H1 (cell line): ENCODE measurements around the gene CRISPLD2. TPM values are rescaled to one million over a fixed set of nuclear protein-coding genes. Genes with fewer than 3 reads are reported as not detected.

ENCODE experiments used
- CTCF ChIA-PET: fragments of 300-600 bp; sonication (Branson Sonifier 250); formaldehyde crosslinking; loops from one replicate; lab custom pipeline; 2021; ENCODE audit not compliant: partially characterized antibody; lab: Charles Lee
- POLR2A ChIA-PET: fragments of 300-600 bp; sonication (Branson Sonifier 250); formaldehyde crosslinking; loops from one replicate; lab custom pipeline; 2021; ENCODE audit warnings: inconsistent platforms; ENCODE audit not compliant: partially characterized antibody; lab: Charles Lee
- DNase-seq, 2 experiments: peaks; one replicate each; pipeline versions ENCODE4 v3.0.0 to v3.0.0-alpha.2; 2010 to 2022; ENCODE audit warnings: low spot score in 2 of 2, low read depth in 1 of 2, mixed read lengths in 1 of 2
- FAIRE-seq: peaks from 2 replicates; lab custom pipeline; 2011; peaks lifted over from hg19 to GRCh38; lab: Jason Lieb, UNC
- H2AFZ ChIP-seq: 2 replicates; pipeline ENCODE4 v1.8.1; 2012; ENCODE audit warnings: low read length, inconsistent platforms
- H2AK5ac ChIP-seq: 2 replicates; pipeline ENCODE4 v1.6.1; 2013; ENCODE audit warnings: low read depth, low read length
- H2BK120ac ChIP-seq: replicated peaks from 2 replicates; pipeline ENCODE3; 2013; ENCODE audit warnings: low read depth, low read length, inconsistent platforms
- H2BK12ac ChIP-seq: 2 replicates; pipeline ENCODE4 v1.6.1; 2013; ENCODE audit warnings: low read depth, low read length
- H2BK15ac ChIP-seq: 2 replicates; pipeline ENCODE4 v1.6.1; 2013; ENCODE audit warnings: low read length
- H2BK20ac ChIP-seq: 2 replicates; pipeline ENCODE4 v1.6.1; 2013; ENCODE audit warnings: low read length
- H2BK5ac ChIP-seq: 2 replicates; pipeline ENCODE4 v1.6.1; 2013; ENCODE audit warnings: low read depth, low read length
- H3K14ac ChIP-seq: 2 replicates; pipeline ENCODE4 v1.6.1; 2013; ENCODE audit warnings: inconsistent platforms; ENCODE audit not compliant: insufficient read length
- H3K18ac ChIP-seq: 2 replicates; pipeline ENCODE4 v1.6.1; 2013; ENCODE audit warnings: low read length; ENCODE audit errors: extremely low read depth
- H3K23ac ChIP-seq: 2 replicates; pipeline ENCODE4 v1.6.1; 2013; ENCODE audit warnings: inconsistent platforms; ENCODE audit not compliant: insufficient read length
- H3K23me2 ChIP-seq: 2 replicates; pipeline ENCODE4 v1.6.1; 2013; ENCODE audit warnings: low read depth, low read length
- H3K27ac ChIP-seq: 2 replicates; pipeline ENCODE4 v1.6.1; 2011; ENCODE audit warnings: low read depth, low read length, inconsistent platforms
- H3K27me3 ChIP-seq, 4 experiments: replicated peaks in 1 of 4; 1 replicate in 1 of 4; 2 replicates in 3 of 4; pipeline versions ENCODE4 v1.6.1 to v1.8.1; 2011 to 2013; ENCODE audit warnings: low read length in 3 of 4, mild to moderate bottlenecking in 3 of 4, inconsistent platforms in 2 of 4, mixed read lengths in 2 of 4, moderate library complexity in 1 of 4; ENCODE audit not compliant: control insufficient read depth in 3 of 4, insufficient read depth in 3 of 4; ENCODE audit errors: extremely low read depth in 1 of 4
- H3K36me3 ChIP-seq, 4 experiments: 2 replicates each; pipeline versions ENCODE4 v1.6.1 to v1.8.1; 2011 to 2013; ENCODE audit warnings: mild to moderate bottlenecking in 4 of 4, low read length in 3 of 4, moderate library complexity in 2 of 4, control low read depth in 1 of 4, inconsistent platforms in 1 of 4; ENCODE audit not compliant: insufficient read depth in 4 of 4, control insufficient read depth in 2 of 4
- H3K4ac ChIP-seq: replicated peaks from 2 replicates; pipeline ENCODE3; 2013; ENCODE audit warnings: low read length, low read depth, mixed read lengths, inconsistent platforms; ENCODE audit not compliant: insufficient read length
- H3K4me1 ChIP-seq, 4 experiments: replicated peaks in 1 of 4; 1 replicate in 1 of 4; 2 replicates in 3 of 4; pipeline versions ENCODE4 v1.6.1 to v1.8.1; 2011 to 2013; ENCODE audit warnings: low read length in 3 of 4, inconsistent platforms in 2 of 4, mixed read lengths in 1 of 4; ENCODE audit not compliant: insufficient read depth in 4 of 4, control insufficient read depth in 3 of 4
- H3K4me2 ChIP-seq, 2 experiments: 2 replicates each; pipeline versions ENCODE4 v1.6.1 to v1.8.1; 2011 to 2013; ENCODE audit warnings: low read depth in 2 of 2, low read length in 2 of 2, control low read depth in 1 of 2, inconsistent platforms in 1 of 2, mild to moderate bottlenecking in 1 of 2; ENCODE audit not compliant: insufficient read depth in 1 of 2
- H3K4me3 ChIP-seq, 4 experiments: fragments of 200-600, 300-600 bp in 1 of 4; sonication (generic), shearing (Covaris generic), sonication (Bioruptor Twin) in 1 of 4; 2 replicates each; pipeline versions ENCODE4 v1.5.1 to v1.8.1; 2011 to 2016; ENCODE audit warnings: low read length in 4 of 4, low read depth in 3 of 4, control low read depth in 2 of 4, inconsistent platforms in 2 of 4, mild to moderate bottlenecking in 2 of 4, mixed read lengths in 1 of 4, moderate library complexity in 1 of 4; ENCODE audit not compliant: insufficient read depth in 2 of 4; ENCODE audit errors: extremely low read depth in 1 of 4
- H3K56ac ChIP-seq: replicated peaks from 2 replicates; pipeline ENCODE3; 2013; ENCODE audit warnings: low read depth, mild to moderate bottlenecking, mixed read lengths, low read length, inconsistent platforms; ENCODE audit not compliant: insufficient read length
- H3K79me1 ChIP-seq: 2 replicates; pipeline ENCODE4 v1.6.1; 2013; ENCODE audit warnings: low read depth, low read length, control low read depth
- H3K79me2 ChIP-seq, 2 experiments: 2 replicates each; pipeline versions ENCODE4 v1.6.1 to v1.8.1; 2012 to 2013; ENCODE audit warnings: low read length in 2 of 2, mild to moderate bottlenecking in 2 of 2, inconsistent platforms in 1 of 2; ENCODE audit not compliant: insufficient read depth in 2 of 2, control insufficient read depth in 1 of 2
- H3K9ac ChIP-seq, 4 experiments: replicated peaks in 1 of 4; 1 replicate in 1 of 4; 2 replicates in 3 of 4; pipeline versions ENCODE4 v1.6.1 to v1.8.1; 2011 to 2013; ENCODE audit warnings: low read depth in 3 of 4, low read length in 3 of 4, control low read depth in 2 of 4, mild to moderate bottlenecking in 2 of 4, moderate library complexity in 2 of 4, inconsistent platforms in 1 of 4; ENCODE audit errors: extremely low read depth in 1 of 4
- H3K9me3 ChIP-seq, 2 experiments: 2 replicates each; pipeline versions ENCODE4 v1.6.1 to v1.8.1; 2012 to 2013; ENCODE audit warnings: mild to moderate bottlenecking in 2 of 2, moderate library complexity in 2 of 2, control low read depth in 1 of 2, inconsistent platforms in 1 of 2, low read depth in 1 of 2, low read length in 1 of 2, mixed read lengths in 1 of 2; ENCODE audit not compliant: insufficient read depth in 2 of 2
- H4K20me1 ChIP-seq, 2 experiments: replicated peaks in 1 of 2; 2 replicates each; pipeline versions ENCODE3 to v1.8.1; 2011 to 2013; ENCODE audit warnings: inconsistent platforms in 2 of 2, low read length in 2 of 2, mild to moderate bottlenecking in 1 of 2; ENCODE audit not compliant: insufficient read depth in 2 of 2, control insufficient read depth in 1 of 2
- H4K5ac ChIP-seq: 2 replicates; pipeline ENCODE4 v1.6.1; 2013; ENCODE audit warnings: low read length, low read depth, mixed read lengths, inconsistent platforms; ENCODE audit not compliant: insufficient read length
- H4K8ac ChIP-seq: 2 replicates; pipeline ENCODE4 v1.8.0; 2013; ENCODE audit warnings: mild to moderate bottlenecking, moderate library complexity, low read length, inconsistent platforms; ENCODE audit not compliant: insufficient read depth; ENCODE audit errors: extremely low read depth
- H4K91ac ChIP-seq: replicated peaks from 2 replicates; pipeline ENCODE3; 2013; ENCODE audit warnings: low read length, mixed read lengths, inconsistent platforms; ENCODE audit not compliant: insufficient read length
- CHD1 ChIP-seq: IDR thresholded peaks from 2 replicates; pipeline ENCODE4 v1.6.1; 2012; ENCODE audit warnings: low read depth, low read length, improper control_type of control experiment
- CTCF ChIP-seq, 3 experiments: IDR thresholded peaks; 1 replicate in 2 of 3; 2 replicates in 1 of 3; pipeline versions ENCODE4 v1.5.1 to v1.6.1; 2011; ENCODE audit warnings: low read length in 3 of 3, mild to moderate bottlenecking in 3 of 3, inconsistent platforms in 2 of 3, low read depth in 1 of 3, moderate library complexity in 1 of 3; ENCODE audit not compliant: insufficient read depth in 1 of 3; ENCODE audit errors: control extremely low read depth in 1 of 3
- EGR1 ChIP-seq: IDR thresholded peaks from 2 replicates; pipeline ENCODE4 v1.6.1; 2011; ENCODE audit warnings: low read depth, low read length, borderline replicate concordance
- JUND ChIP-seq: IDR thresholded peaks from 2 replicates; pipeline ENCODE4 v1.6.1; 2011; ENCODE audit warnings: mild to moderate bottlenecking, improper control_type of control experiment, low read length
- KDM4A ChIP-seq: IDR thresholded peaks from one replicate; pipeline ENCODE4 v1.7.1; 2012; ENCODE audit warnings: low read depth, mild to moderate bottlenecking, moderate library complexity, low read length, inconsistent platforms; ENCODE audit not compliant: severe bottlenecking
- MAFK ChIP-seq: IDR thresholded peaks from 2 replicates; pipeline ENCODE4 v1.6.1; 2012; ENCODE audit warnings: low read depth, mild to moderate bottlenecking, improper control_type of control experiment, low read length
- MAX ChIP-seq: IDR thresholded peaks from 2 replicates; pipeline ENCODE4 v1.6.1; 2012; ENCODE audit warnings: inconsistent platforms
- PHF8 ChIP-seq: fragments of 200-600 bp; sonication (generic); conservative IDR thresholded peaks from 2 replicates; pipeline ENCODE4 v1.7.1; 2012; ENCODE audit warnings: low read depth, mild to moderate bottlenecking, inconsistent platforms, low read length, moderate library complexity
- SIRT6 ChIP-seq: IDR thresholded peaks from one replicate; pipeline ENCODE4 v1.7.1; 2012; ENCODE audit warnings: low read length, inconsistent platforms
- SP1 ChIP-seq: IDR thresholded peaks from 2 replicates; pipeline ENCODE4 v1.6.1; 2011; ENCODE audit warnings: low read depth, low read length
- SUZ12 ChIP-seq: fragments of 200-600 bp; sonication (generic); IDR thresholded peaks from 2 replicates; pipeline ENCODE4 v1.6.1; 2012; ENCODE audit warnings: mild to moderate bottlenecking, inconsistent platforms, low read length, moderate library complexity, mixed read lengths
- YY1 ChIP-seq: IDR thresholded peaks from 2 replicates; pipeline ENCODE4 v1.6.1; 2011; ENCODE audit warnings: low read depth, mild to moderate bottlenecking, low read length
- WGBS, 2 experiments: shearing (Covaris generic) in 1 of 2; methylation state at CpG; one replicate each; pipeline versions ENCODE4 v1.1.6 to v1.1.7; 2013 to 2015; ENCODE audit warnings: low lambda C conversion rate in 2 of 2, mixed read lengths in 2 of 2, inconsistent platforms in 1 of 2, low coverage in 1 of 2, missing lambda C conversion rate in 1 of 2; ENCODE audit not compliant: insufficient replicate concordance in 2 of 2, insufficient coverage in 1 of 2, insufficient read length in 1 of 2; ENCODE audit errors: extremely low coverage in 1 of 2, missing lambda C conversion rate in 1 of 2; 5-methylcytosine and 5-hydroxymethylcytosine counted together
- polyA plus RNA-seq, 7 experiments: library from polyadenylated mRNA; depleted of rRNA in 3 of 7; stranded (reverse) in 5 of 7; unstranded in 2 of 7; fragments of >200 nt in 5 of 7; fragments of 200-250 nt in 2 of 7; gene quantifications; 1 replicate in 5 of 7; 2 replicates in 1 of 7; 4 replicates in 1 of 7; pipeline versions ENCODE4 v1.2.1 to v1.2.3, GENCODE V29; 2011 to 2013; ENCODE audit warnings: missing spikeins in 2 of 7, mixed read lengths in 2 of 7
- total RNA-seq: library from RNA; stranded (reverse); fragmentation: NEBNext Ultra II Directional; extraction: Animal tissue kit (Norgen Biotek cat#: 25700); gene quantifications from 2 replicates; pipeline ENCODE4 v1.2.1, GENCODE V29; 2021

Gene CRISPLD2
- total and polyA plus RNA-seq, 2 of the 8 experiments (the other 6 are each of a cell fraction or from before 2014, with no cell fraction given), result 2.7 to 5.1 TPM

- ChIA-PET CTCF (interaction anchor here (1.0 to 1.3 kb wide), 2 partner anchors 9 to 58 kb away, joined by 3 to 5 read pairs; no protein-coding TSS in a partner anchor), POLR2A (no interaction called here)
- no peaks in the 10 kb centered on the region for H3K27me3 ChIP-seq
- no peak overlapping the region for H3K27ac ChIP-seq
- no peak overlapping the region for H3K23ac ChIP-seq
- no peaks in the 10 kb centered on the region for H3K23me2 ChIP-seq
- no peak overlapping the region for H3K18ac ChIP-seq
- H3K14ac ChIP-seq, result no peak overlapping the region
- H3K56ac ChIP-seq, result no peak overlapping the region
- peak overlapping the region; percentile 53; the same call in 1 of the 2 replicates for H4K8ac ChIP-seq
- no peak overlapping the region for H2BK20ac ChIP-seq
- H3K4me3 ChIP-seq, result no peak overlapping the region
- H2BK120ac ChIP-seq, result no peak overlapping the region
- H3K4ac ChIP-seq, result no peak overlapping the region
- H3K4me1 ChIP-seq, result peaks cover 0 to 8% (median 0%) of the 10 kb centered on the region in 4 experiments; a peak in 1 of 7 replicates
- H3K9ac ChIP-seq, result no peak overlapping the region
- H4K20me1 ChIP-seq, result no peaks in the 10 kb centered on the region
- no peak overlapping the region for H4K5ac ChIP-seq
- WGBS, 2 experiments, result 93% methylated on average over 9 of the region's 9 CpGs; no CpG with 5 or more reads in 1 of the 2 experiments
- H3K9me3 ChIP-seq, result no peaks in the 10 kb centered on the region
- H3K79me1 ChIP-seq, result no peaks in the 10 kb centered on the region
- DNase-seq (no peak), FAIRE-seq (no peak)
- H2BK15ac ChIP-seq, result no peak overlapping the region; the same call in 1 of the 2 replicates
- no peak overlapping the region for H3K4me2 ChIP-seq
- no peak overlapping the region for H4K91ac ChIP-seq
- no peaks in the 10 kb centered on the region for H3K36me3 ChIP-seq
- no peaks in the 10 kb centered on the region for H3K79me2 ChIP-seq
- H2BK12ac ChIP-seq, result 0 out of 2 replicates have a peak overlapping the region, but pooled peaks have one; percentile 7
- H2BK5ac ChIP-seq, result no peak overlapping the region
- H2AFZ ChIP-seq, result no peak overlapping the region
- no peak overlapping the region for H2AK5ac ChIP-seq
- no peak for TF ChIP-seq EGR1
- no peak for TF ChIP-seq MAX
- TF ChIP-seq CHD1, result no peak
- no peak for TF ChIP-seq PHF8
- TF ChIP-seq SIRT6, result no peak
- TF ChIP-seq MAFK, result no peak
- no peak for TF ChIP-seq JUND
- no peak for TF ChIP-seq CTCF (IDR thresholded peaks at IDR 0.05; ENCODE audit: control extremely low read depth in 1 of 3, insufficient read depth in 1 of 3, low read depth in 1 of 3, low read length in 3 of 3)
- TF ChIP-seq SUZ12, result no peak
- TF ChIP-seq SP1, result no peak
- no peak for TF ChIP-seq KDM4A
- TF ChIP-seq YY1, result no peak
Measured at GRCh38 chr16:84890427-84890826, 70.6 kb downstream of the CRISPLD2 start.
